ENCODE measurements around the gene TMEM256.
"Not testable (repeated sequence)": the region's sequence is repeated elsewhere in the genome, so short reads cannot be mapped to it uniquely, and the experiment has no call there.

TMEM256 gene

DNA sequence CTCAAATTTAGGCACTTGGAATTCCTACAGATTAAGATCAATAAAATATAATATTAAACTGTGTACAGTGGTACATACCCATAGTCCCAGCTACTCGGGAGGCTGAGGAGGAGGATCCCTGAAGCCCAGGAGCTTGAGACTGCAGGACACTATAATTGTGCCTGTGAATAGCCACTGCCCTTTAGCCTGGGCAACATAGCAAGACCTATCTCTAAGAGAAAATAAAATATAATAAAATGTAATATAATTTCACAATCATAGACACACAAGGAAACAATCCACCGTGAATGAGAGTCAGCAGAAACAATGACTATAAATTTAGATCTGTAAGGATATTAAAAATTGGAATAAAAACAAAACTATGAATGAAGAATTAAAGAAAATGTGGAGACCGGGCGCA lies 33.0 kb downstream of the TMEM256 start:
- Histone ChIP-seq H3K4me3 (no peak overlapping the region), H3K9me3 (replicated peaks in 1 of 11) (no peaks in the 10 kb centered on the region), H3K36me3 (no peaks in the 10 kb centered on the region), H3K9ac (no peak overlapping the region), H3K4me1 (peaks cover 0 to 13% (median 5%) of the 10 kb centered on the region in 10 experiments; a peak in 11 of 20 replicates), H3K27me3 (no peaks in the 10 kb centered on the region), H4K20me1 (no peaks in the 10 kb centered on the region), H3K4me2 (no peak overlapping the region), H3K27ac (no peak overlapping the region)
- no peak for TF ChIP-seq Cebpa-rat (IDR thresholded peaks at IDR 0.05)

DNA sequence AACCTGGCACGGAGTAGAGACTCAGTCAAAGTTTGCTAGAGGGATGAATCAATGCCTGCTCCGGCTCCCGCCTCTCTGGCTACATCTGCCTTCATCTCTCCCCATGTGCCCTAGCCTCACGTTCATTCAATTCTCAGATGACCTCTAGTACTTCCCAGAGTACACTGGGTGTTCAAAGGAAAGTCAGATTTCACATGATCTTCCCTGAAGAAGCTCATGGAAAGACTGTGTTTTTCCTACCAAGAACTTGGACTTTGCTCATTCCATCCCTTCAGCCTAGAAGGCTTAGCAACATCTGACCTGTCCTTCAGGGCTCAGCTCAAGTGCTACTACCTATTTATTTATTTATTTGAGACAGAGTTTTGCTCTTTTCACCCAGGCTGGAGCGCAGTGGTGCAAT lies 34.1 kb downstream of the TMEM256 start:
- Histone ChIP-seq H3K4me1 (peaks cover 0 to 13% (median 5%) of the 10 kb centered on the region in 10 experiments; a peak in 11 of 20 replicates), H4K20me1 (no peaks in the 10 kb centered on the region), H3K9ac (no peak overlapping the region), H3K27me3 (no peaks in the 10 kb centered on the region), H3K9me3 (replicated peaks in 1 of 11) (no peaks in the 10 kb centered on the region), H3K4me2 (no peak overlapping the region), H3K36me3 (no peaks in the 10 kb centered on the region), H3K4me3 (no peak overlapping the region), H3K27ac (no peak overlapping the region)
- TF ChIP-seq Cebpa-rat (IDR thresholded peaks at IDR 0.05) = no peak

DNA sequence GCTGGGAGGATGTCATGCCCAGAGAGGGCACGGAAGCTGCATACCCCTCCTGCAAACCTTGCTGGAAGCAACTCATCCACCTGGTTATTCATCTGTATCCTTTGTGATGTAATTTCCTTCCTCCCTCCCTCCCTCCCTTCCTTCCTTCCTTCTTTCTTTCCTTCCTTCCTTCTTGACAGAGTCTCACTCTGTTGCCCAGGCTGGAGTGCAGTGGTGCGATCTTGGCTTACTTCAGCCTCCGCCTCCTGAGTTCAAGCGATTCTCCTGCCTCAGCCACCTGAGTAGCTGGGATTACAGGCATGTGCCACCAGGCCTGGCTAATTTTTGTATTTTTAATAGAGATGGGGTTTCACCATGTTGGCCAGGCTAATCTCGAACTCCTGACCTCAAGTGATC lies 35.3 kb downstream of the TMEM256 start:
- H3K27me3 ChIP-seq; H3K36me3 ChIP-seq; H3K4me3 ChIP-seq; H3K9ac ChIP-seq; H4K20me1 ChIP-seq; H3K27ac ChIP-seq; H3K9me3 ChIP-seq (replicated peaks in 1 of 11): not testable (repeated sequence)
- peak overlapping the region in 6 of 11 experiments; percentile 16 to 44 (median 21); a peak in 7 of 22 replicates for H3K4me2 ChIP-seq
- H3K4me1 ChIP-seq = peaks cover 0 to 13% (median 5%) of the 10 kb centered on the region in 10 experiments; a peak in 11 of 20 replicates

DNA sequence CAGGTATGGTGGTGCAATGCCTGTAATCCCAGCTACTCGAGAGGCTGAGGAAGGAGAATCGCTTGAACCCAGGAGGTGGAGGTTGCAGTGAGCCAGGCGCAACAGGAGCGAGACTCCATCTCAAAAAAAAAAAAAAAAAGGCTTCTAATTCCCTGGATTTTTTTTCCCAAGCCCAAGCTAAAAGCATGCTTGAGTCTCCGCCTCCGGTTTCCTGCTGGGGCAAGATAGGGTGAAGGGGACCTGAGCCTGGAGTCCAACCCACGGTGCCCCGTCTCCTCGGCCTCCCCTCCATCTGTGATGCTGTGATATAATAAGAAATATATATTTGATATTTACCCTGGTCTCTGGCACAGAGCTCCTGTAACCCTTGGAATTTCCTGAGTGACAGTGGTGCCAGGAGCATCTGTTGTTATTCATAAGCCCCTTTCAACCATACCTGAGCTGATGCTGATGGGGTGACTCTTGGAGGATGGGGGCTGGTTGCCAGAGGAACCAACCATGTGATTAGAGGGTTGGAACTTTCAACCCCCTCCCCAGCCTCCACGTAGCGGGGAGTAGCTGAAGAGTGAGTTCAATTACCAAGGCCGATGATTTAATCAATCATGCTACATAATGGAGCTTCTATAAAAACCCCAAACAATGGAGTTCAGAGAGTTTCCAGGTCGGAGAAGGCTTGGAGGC lies 35.8 kb downstream of the TMEM256 start:
- Histone ChIP-seq H3K9me3 (replicated peaks in 1 of 11) (no peaks in the 10 kb centered on the region), H3K4me3 (no peak overlapping the region), H3K27ac (no peak overlapping the region), H3K4me2 (peak overlapping the region in 5 of 11 experiments; percentile 16 to 44 (median 24); a peak in 5 of 22 replicates), H4K20me1 (no peaks in the 10 kb centered on the region), H3K36me3 (no peaks in the 10 kb centered on the region), H3K9ac (no peak overlapping the region), H3K27me3 (no peaks in the 10 kb centered on the region), H3K4me1 (peaks cover 0 to 13% (median 5%) of the 10 kb centered on the region in 10 experiments; a peak in 12 of 20 replicates)
- TF ChIP-seq Cebpa-rat (IDR thresholded peaks at IDR 0.05) = no peak

DNA sequence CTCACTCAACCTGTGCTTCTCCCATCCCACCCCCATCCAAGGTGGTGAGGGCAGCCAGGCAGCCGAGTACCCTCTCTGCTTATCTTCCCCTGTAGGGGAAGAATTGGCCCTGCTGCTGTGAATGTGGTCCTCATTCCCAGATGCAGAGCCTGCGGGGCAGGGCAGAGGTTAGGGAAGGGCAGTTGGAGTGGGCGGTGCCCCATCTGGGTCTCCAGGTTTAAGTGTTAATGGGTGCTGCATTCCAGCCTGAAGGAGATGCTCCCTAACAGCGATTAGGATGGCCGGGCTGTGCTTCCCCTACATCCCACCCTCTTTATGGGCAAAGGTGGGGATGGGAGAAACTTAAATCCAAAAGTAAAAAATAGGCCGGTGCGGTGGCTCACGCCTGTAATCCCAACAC lies 36.8 kb downstream of the TMEM256 start:
- TF ChIP-seq Cebpa-rat (IDR thresholded peaks at IDR 0.05) = no peak
- Histone ChIP-seq H3K27ac (no peak overlapping the region), H4K20me1 (no peaks in the 10 kb centered on the region), H3K4me3 (no peak overlapping the region), H3K4me1 (peaks cover 0 to 13% (median 5%) of the 10 kb centered on the region in 10 experiments; a peak in 12 of 20 replicates), H3K9ac (no peak overlapping the region), H3K27me3 (no peaks in the 10 kb centered on the region), H3K9me3 (replicated peaks in 1 of 11) (no peaks in the 10 kb centered on the region), H3K36me3 (no peaks in the 10 kb centered on the region), H3K4me2 (no peak overlapping the region)

DNA sequence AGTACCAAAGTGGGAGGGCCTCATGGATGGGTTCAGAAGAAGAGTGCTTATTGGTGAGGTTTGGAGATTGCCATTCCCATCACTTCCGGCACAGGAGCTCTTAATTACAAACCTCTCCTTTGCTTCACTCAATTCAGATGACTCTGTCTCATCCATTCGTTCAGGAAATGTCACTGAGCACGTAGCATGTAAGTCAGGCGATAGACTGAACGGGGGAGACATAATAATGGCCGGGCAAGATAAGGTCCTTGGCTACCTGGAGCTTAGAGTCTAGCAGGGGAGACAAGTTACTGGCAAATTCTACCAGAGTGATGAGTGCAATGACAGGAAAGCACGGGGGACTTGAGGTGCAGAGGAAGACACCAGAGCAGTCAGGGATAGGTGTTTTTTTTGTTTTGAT lies 37.9 kb downstream of the TMEM256 start:
- peaks cover 0 to 13% (median 5%) of the 10 kb centered on the region in 10 experiments; a peak in 12 of 20 replicates for H3K4me1 ChIP-seq
- H4K20me1 ChIP-seq; H3K27ac ChIP-seq; H3K36me3 ChIP-seq; H3K9ac ChIP-seq; H3K4me3 ChIP-seq; H3K4me2 ChIP-seq; H3K27me3 ChIP-seq; H3K9me3 ChIP-seq (replicated peaks in 1 of 11): not testable (repeated sequence)

DNA sequence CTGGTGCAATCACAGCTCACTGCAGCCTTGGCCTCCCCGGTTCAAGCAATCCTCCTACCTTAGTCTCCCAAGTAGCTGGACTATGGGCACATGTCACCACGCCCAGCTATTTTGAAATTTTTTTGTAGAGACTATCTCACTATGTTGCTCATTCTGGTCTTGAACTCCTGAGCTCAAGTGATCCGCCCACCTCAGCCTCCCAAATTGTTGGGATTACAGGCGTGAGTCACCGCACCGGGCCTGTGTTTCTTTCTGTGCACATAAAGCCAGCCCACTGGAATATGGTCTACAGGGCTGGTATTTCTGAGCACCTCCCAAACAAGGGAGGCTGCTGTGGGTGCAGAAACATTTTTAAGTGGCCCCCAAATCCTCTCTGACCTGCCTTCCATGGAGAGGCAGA lies 40.6 kb downstream of the TMEM256 start:
- Histone ChIP-seq H3K27me3 (no peaks in the 10 kb centered on the region), H3K27ac (no peak overlapping the region), H3K4me2 (no peak overlapping the region), H3K9ac (no peak overlapping the region), H3K36me3 (no peaks in the 10 kb centered on the region), H3K9me3 (replicated peaks in 1 of 11) (no peaks in the 10 kb centered on the region), H4K20me1 (no peaks in the 10 kb centered on the region), H3K4me3 (no peak overlapping the region), H3K4me1 (peaks cover 0 to 4% (median 3%) of the 10 kb centered on the region in 10 experiments; a peak in 11 of 20 replicates)
- no peak for TF ChIP-seq Cebpa-rat (IDR thresholded peaks at IDR 0.05)

DNA sequence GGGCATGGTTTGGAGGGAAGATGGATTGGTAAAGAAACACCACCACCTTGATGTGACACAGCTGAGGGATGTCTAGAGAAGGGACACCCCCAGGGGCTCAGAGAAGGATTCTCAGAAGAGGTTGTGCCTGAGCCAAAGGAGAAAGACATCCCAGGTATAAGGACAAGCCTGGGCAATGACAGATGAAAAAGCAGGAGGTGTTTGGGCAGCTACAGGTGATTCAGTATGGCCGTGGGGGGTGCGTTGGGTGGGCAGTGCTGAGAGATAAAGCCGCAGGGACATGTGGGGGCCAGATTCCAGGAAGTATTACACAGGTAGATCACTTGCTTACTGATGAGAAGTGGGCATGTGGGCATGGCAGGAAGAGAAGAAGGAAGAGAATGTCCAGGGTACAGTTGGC lies 42.0 kb downstream of the TMEM256 start:
- no peak for TF ChIP-seq Cebpa-rat (IDR thresholded peaks at IDR 0.05)

DNA sequence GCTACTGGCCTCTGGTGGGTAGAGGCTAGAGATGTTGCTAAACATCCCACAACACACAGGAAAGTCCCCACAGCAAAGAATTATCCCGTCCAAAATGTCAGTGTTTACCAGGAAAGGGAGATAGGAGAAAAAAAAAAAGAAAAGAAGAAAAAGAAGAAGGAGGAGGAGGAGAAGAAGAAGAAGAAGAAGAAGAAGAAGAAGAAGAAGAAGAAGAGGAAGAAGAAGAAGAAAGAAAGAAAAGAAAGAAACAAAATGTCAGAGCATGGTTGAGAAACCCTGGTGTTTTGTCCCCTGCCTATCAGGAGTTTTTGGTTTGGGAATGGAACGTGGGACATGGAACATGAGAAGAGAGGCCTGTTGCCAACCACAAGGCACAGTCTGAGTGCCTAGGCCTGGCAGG lies 46.5 kb downstream of the TMEM256 start:
- TF ChIP-seq Cebpa-rat (IDR thresholded peaks at IDR 0.05) = no peak
- Histone ChIP-seq H3K4me3 (no peak overlapping the region), H3K27me3 (no peaks in the 10 kb centered on the region), H4K20me1 (peaks cover 0 to 30% (median 5%) of the 10 kb centered on the region in 11 experiments; a peak in 5 of 22 replicates), H3K9me3 (replicated peaks in 1 of 11) (no peaks in the 10 kb centered on the region), H3K4me1 (peaks cover 22 to 39% (median 34%) of the 10 kb centered on the region in 10 experiments), H3K36me3 (no peaks in the 10 kb centered on the region), H3K27ac (no peak overlapping the region), H3K4me2 (no peak overlapping the region), H3K9ac (no peak overlapping the region)

More for the DNA sequence above, 42.0 kb downstream of the TMEM256 start:
- H4K20me1 ChIP-seq = no peaks in the 10 kb centered on the region
- H3K4me2 ChIP-seq = no peak overlapping the region
- no peaks in the 10 kb centered on the region; a peak in 1 of 20 replicates for H3K4me1 ChIP-seq
- H3K27ac ChIP-seq = no peak overlapping the region
- no peak overlapping the region for H3K9ac ChIP-seq
- H3K9me3 ChIP-seq (replicated peaks in 1 of 11) = no peaks in the 10 kb centered on the region
- H3K4me3 ChIP-seq = no peak overlapping the region
- no peaks in the 10 kb centered on the region for H3K36me3 ChIP-seq
- H3K27me3 ChIP-seq = no peaks in the 10 kb centered on the region

DNA sequence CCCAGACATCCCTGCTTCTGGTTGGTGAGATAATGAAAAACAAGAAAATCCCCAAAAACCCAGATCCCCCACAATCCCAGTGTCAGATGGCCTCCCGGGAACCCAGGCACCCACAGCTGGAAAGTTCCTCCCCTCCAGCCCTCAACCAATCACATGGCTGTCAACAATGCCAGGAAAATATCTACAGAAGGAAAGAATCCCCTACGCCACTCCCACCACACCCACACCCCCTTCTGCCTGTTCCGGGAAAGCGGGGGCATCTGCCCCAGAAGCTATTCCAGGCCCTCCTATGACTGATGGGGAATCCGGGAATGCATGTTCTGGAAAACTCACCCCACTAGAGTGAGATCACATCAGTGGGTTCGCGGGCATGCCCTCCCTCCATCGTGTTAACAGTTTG lies 47.1 kb downstream of the TMEM256 start:
- no peaks in the 10 kb centered on the region for H3K36me3 ChIP-seq
- H3K9ac ChIP-seq = no peak overlapping the region
- no peaks in the 10 kb centered on the region for H3K27me3 ChIP-seq
- no peak overlapping the region for H3K4me3 ChIP-seq
- H3K9me3 ChIP-seq (replicated peaks in 1 of 11) = no peaks in the 10 kb centered on the region
- H3K4me2 ChIP-seq = no peak overlapping the region
- H3K4me1 ChIP-seq = peaks cover 25 to 41% (median 35%) of the 10 kb centered on the region in 10 experiments
- H3K27ac ChIP-seq = no peak overlapping the region
- peaks cover 0 to 30% (median 5%) of the 10 kb centered on the region in 11 experiments; a peak in 5 of 22 replicates for H4K20me1 ChIP-seq
- no peak for TF ChIP-seq Cebpa-rat (IDR thresholded peaks at IDR 0.05)
